ENCODE results near the gene GNAS-AS1.

Gene GNAS-AS1

DNA sequence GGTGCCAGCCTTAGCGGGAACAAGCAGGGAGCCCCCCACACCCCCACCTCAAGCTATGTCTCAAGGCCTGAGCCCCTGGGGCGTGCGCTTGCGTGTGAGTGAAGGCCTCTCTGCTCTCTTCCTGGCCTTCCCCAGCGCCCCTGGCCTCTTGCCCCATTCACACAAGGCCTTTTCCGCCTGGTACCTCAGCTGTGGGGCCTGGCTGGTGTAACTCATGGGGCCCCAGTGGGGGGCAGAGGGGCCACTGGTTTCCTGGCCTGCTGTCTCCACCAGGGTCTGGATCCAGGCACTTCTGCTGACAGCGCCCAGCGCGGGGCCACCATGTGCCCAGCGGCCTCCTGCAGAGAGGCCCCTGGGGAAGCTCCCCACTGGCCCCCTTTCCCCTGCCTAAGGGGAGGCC, 34.7 kb downstream of the GNAS-AS1 start:
- no peak for DNase-seq (ENCODE audit: extremely low read depth, low read depth)
- TF ChIP-seq CTCF (IDR thresholded peaks at IDR 0.05; ENCODE audit: low read depth, low read length), result no peak

GRCh38 chr20:58815448-58815847, 35.3 kb downstream of the GNAS-AS1 start:
- DNase-seq (ENCODE audit: extremely low read depth, low read depth), result no peak
- no peak for TF ChIP-seq CTCF (IDR thresholded peaks at IDR 0.05; ENCODE audit: low read depth, low read length)

GRCh38 chr20:58813369-58813768, 37.3 kb downstream of the GNAS-AS1 start:
- no peak for DNase-seq (ENCODE audit: extremely low read depth, low read depth)
- no peak for TF ChIP-seq CTCF (IDR thresholded peaks at IDR 0.05; ENCODE audit: low read depth, low read length)

GRCh38 chr20:58811334-58811733, 39.4 kb downstream of the GNAS-AS1 start:
- no peak for DNase-seq (ENCODE audit: extremely low read depth, low read depth)
- TF ChIP-seq CTCF (IDR thresholded peaks at IDR 0.05; ENCODE audit: low read depth, low read length), result no peak

GRCh38 chr20:58810879-58811250, 39.8 kb downstream of the GNAS-AS1 start:
- no peak for DNase-seq (ENCODE audit: extremely low read depth, low read depth)
- TF ChIP-seq CTCF (IDR thresholded peaks at IDR 0.05; ENCODE audit: low read depth, low read length), result no peak

GRCh38 chr20:58810116-58810878, 40.4 kb downstream of the GNAS-AS1 start:
- no peak for DNase-seq (ENCODE audit: extremely low read depth, low read depth)

More at GRCh38 chr20:58810116-58810878, 40.4 kb downstream of the GNAS-AS1 start:
- TF ChIP-seq CTCF (IDR thresholded peaks at IDR 0.05; ENCODE audit: low read depth, low read length), result no peak
